NB4 (cell line): Measurements from ENCODE around the gene CDCA5.

Experiments used
- DNase-seq: peaks from one replicate; pipeline ENCODE4 v3.0.0; 2010; ENCODE audit warnings: low read depth
- H3K4me3 ChIP-seq: one replicate; pipeline ENCODE4 v1.5.1; 2011; ENCODE audit warnings: mild to moderate bottlenecking, low read depth, low read length, moderate library complexity
- CTCF ChIP-seq: IDR thresholded peaks from one replicate; pipeline ENCODE4 v1.5.1; 2012; ENCODE audit warnings: low read depth, low read length
- MAX ChIP-seq: IDR thresholded peaks from 2 replicates; pipeline ENCODE4 v1.6.1; 2011; ENCODE audit warnings: low read depth, low read length
- MYC ChIP-seq: IDR thresholded peaks from 2 replicates; pipeline ENCODE4 v1.6.1; 2011; ENCODE audit warnings: low read depth, low read length
- POLR2A ChIP-seq: IDR thresholded peaks from 2 replicates; pipeline ENCODE4 v1.6.1; 2011; ENCODE audit warnings: mild to moderate bottlenecking; ENCODE audit not compliant: insufficient read length; ENCODE audit errors: extremely low read depth

The CDCA5 gene

GRCh38 chr11:65111744-65112545 is 28.1 kb upstream of the CDCA5 start, which contains the start of gene TM7SF2:
TSS of gene TM7SF2 (plus strand) at chr11:65111872. CDS start at chr11:65112016, 144 bp downstream.
- TF ChIP-seq MAX (no peak), POLR2A (peak; percentile 91)
- DNase-seq, result peak; percentile 97
- H3K4me3 ChIP-seq, result peak within 1 kb of the TSS; percentile 59

- TF ChIP-seq MYC, result no peak; the same call in 1 of the 2 replicates
- no peak for TF ChIP-seq POLR2A
- TF ChIP-seq CTCF, result no peak
- no peak for TF ChIP-seq MAX
These were observed 27.4 kb upstream of the CDCA5 start for GRCh38 chr11:65111159-65111743.

GRCh38 chr11:65110354-65110861 is 26.6 kb upstream of the CDCA5 start:
- H3K4me3 ChIP-seq, result no peak overlapping the region
- peak; percentile 10 for TF ChIP-seq POLR2A
- peak; percentile 91 for TF ChIP-seq CTCF
- 0 out of 2 replicates have a peak, but pooled peaks have one; percentile 34 for TF ChIP-seq MYC
- peak; percentile 65 for TF ChIP-seq MAX
- DNase-seq, result peak; percentile 88

More at GRCh38 chr11:65111159-65111743, 27.4 kb upstream of the CDCA5 start:
- no peak for DNase-seq
- H3K4me3 ChIP-seq, result no peak overlapping the region

GRCh38 chr11:65109231-65110198 is 25.7 kb upstream of the CDCA5 start:
- TF ChIP-seq POLR2A, result peak; percentile 2
- no peak for TF ChIP-seq MYC
- TF ChIP-seq MAX, result no peak
- TF ChIP-seq CTCF, result no peak
- no peak overlapping the region for H3K4me3 ChIP-seq
- no peak for DNase-seq

- DNase-seq, result no peak
- H3K4me3 ChIP-seq, result no peak overlapping the region
- TF ChIP-seq POLR2A (no peak), CTCF (no peak), MAX (no peak), MYC (no peak)
These were observed 24.8 kb upstream of the CDCA5 start for GRCh38 chr11:65108469-65109123.
